Measurements from ENCODE around the gene CRYBG1.

Gene CRYBG1

GRCh38 chr6:106560996-106561685 is 200.6 kb downstream of the CRYBG1 start:
- TF ChIP-seq CTCF (IDR thresholded peaks at IDR 0.05; ENCODE audit: low read depth, low read length): no peak
- peak; percentile 16 for DNase-seq (ENCODE audit: extremely low read depth, low read depth)

DNA sequence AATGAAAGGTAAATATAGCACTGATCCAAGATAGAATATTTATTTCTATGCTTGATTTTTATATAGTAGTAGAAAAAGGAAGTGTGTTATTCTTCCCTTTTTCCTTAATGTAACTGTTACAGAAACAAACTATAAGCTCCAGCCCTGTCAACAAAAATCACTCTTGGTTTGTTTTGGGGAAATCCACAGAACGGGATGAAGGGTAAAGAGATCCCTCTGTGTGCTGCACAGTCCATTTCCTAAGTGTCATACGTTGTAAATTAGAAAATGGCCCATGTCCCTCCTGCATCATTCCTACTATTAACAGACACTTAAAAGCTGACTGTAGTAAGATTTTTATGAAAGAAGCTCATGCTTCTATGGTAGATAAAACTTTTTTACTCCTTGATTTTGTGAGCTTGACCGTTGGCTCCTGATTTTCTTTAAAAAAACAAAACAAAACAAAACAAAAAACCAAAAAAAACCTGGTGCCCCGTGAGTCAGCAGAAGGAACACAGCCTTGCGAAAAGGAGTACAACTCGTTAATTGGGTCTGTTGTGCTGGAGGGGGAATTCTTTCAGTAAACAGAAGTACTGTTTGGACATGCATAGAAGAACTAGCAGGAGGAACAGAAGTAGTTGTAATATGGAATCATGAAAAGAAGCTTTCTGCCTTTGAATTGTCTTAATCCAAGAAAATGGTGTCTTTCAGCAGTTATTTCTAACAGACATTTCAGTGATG is 201.3 kb downstream of the CRYBG1 start:
- DNase-seq (ENCODE audit: extremely low read depth, low read depth): no peak

DNA sequence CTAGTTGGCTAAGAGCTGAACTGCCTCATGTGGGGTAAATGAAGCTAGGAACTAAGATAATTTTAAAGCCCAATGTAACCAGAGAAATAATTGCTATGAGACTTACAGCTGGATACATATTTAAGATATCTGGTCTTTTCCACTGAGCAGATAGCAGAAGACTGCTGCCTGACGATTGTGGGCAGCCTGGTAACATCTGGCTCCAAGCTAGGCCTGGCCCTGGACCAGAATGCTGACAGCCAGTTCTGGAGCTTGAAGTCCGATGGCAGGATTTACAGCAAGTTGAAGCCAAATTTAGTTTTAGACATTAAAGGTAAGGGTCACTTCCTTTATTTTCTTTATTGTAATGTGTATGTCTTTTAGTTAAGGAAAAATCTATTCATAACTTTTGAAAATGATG is 203.1 kb downstream of the CRYBG1 start:
- TF ChIP-seq CTCF (IDR thresholded peaks at IDR 0.05; ENCODE audit: low read depth, low read length): no peak
- no peak for DNase-seq (ENCODE audit: extremely low read depth, low read depth)

More for the DNA sequence above, 201.3 kb downstream of the CRYBG1 start:
- TF ChIP-seq CTCF (IDR thresholded peaks at IDR 0.05; ENCODE audit: low read depth, low read length): no peak

DNA sequence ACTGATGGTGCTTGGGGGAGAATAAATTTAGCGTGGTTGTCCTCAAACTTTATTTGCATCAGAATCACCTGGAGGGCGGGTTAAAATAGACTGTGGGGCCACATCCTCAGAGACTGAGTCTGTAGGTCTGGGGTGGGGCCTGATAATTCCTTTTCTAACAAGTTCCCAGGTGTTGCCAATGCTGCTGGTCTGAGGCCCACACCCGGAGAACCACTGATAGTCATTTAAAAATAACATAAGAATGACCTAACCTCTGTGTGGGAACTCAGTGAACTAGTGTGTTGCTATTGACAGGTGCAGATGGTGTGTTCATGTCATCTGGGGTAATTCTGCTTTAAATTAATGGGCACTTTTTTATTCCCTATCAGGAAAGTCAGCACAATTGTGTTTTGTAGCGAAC is 204.0 kb downstream of the CRYBG1 start:
- no peak for DNase-seq (ENCODE audit: extremely low read depth, low read depth)
- no peak for TF ChIP-seq CTCF (IDR thresholded peaks at IDR 0.05; ENCODE audit: low read depth, low read length)

GRCh38 chr6:106568530-106568929 is 208.0 kb downstream of the CRYBG1 start:
- DNase-seq (ENCODE audit: extremely low read depth, low read depth): no peak
- no peak for TF ChIP-seq CTCF (IDR thresholded peaks at IDR 0.05; ENCODE audit: low read depth, low read length)

DNA sequence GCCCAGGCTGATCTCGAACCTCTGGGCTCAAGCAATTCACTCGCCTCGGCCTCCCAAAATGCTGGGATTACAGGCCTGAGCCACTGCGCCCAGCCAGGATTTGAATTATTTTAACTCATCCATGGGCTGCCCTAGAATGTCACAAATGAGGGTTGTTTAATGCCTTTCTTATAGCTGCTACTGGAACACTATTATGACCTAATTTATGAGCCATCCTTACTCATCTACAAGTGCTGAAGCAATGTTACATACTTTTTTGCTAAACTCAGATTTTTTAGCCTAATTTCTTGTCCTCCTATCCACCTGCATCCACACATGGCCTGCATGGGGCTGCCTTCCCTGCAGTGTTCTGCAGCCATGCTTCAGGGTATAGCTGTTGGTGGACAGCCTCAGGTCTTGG is 208.9 kb downstream of the CRYBG1 start:
- TF ChIP-seq CTCF (IDR thresholded peaks at IDR 0.05; ENCODE audit: low read depth, low read length): no peak
- no peak for DNase-seq (ENCODE audit: extremely low read depth, low read depth)

DNA sequence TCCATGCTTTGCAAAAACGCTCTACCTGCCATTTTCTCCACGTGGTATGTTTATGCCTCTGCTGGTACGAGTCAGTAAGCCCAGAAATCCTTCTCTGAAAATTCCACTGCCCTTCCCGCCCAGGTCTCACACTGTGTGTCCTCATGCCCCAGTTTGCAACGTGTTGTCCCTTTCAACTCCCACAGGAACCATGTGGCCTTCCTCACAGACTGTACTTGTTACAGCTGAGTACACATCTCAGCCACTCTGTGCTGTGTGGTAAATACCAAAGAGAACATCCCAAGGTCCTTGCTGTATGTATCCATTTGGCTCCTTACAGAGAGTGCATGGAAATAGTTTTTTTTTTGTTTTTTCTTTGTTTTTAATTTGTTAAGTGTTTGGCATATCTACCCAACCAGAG is 211.9 kb downstream of the CRYBG1 start:
- no peak for DNase-seq (ENCODE audit: extremely low read depth, low read depth)
- no peak for TF ChIP-seq CTCF (IDR thresholded peaks at IDR 0.05; ENCODE audit: low read depth, low read length)

Measured in AG09319 (cell line).